Adrenal gland (tissue), 12 donors: ENCODE measurements around the gene DUS1L. TPM values are rescaled to one million over a fixed set of nuclear protein-coding genes. Genes with fewer than 3 reads are reported as not detected.

Experiments
- DNase-seq, 7 donors: peaks; one replicate each; pipeline ENCODE4 v3.0.0-alpha.2; 2019 to 2020
- H3K27ac ChIP-seq, 5 donors: fragments of 200-600 bp; sonication (generic) in 4 of 5; 1 replicate in 3 of 5; 2 replicates in 2 of 5; pipeline versions ENCODE4 v1.5.1 to v1.8.0; 2016 to 2020; ENCODE audit warnings: mild to moderate bottlenecking in 1 of 5
- H3K27me3 ChIP-seq: fragments of 200-600 bp; 2 replicates; pipeline ENCODE4 v1.8.0; 2021
- H3K36me3 ChIP-seq, 2 donors: fragments of 200-600 bp; replicated peaks in 1 of 2; 1 replicate in 1 of 2; 2 replicates in 1 of 2; pipeline versions ENCODE4 v1.5.1 to v1.8.0; 2018 to 2022
- H3K4me1 ChIP-seq, 2 donors: fragments of 200-600 bp; replicated peaks in 1 of 2; 1 replicate in 1 of 2; 2 replicates in 1 of 2; pipeline versions ENCODE4 v1.5.1 to v1.8.0; 2018 to 2021
- H3K4me3 ChIP-seq, 4 donors: fragments of 200-600 bp; sonication (generic) in 3 of 4; one replicate each; pipeline ENCODE4 v1.5.1; 2016 to 2018
- H3K9me3 ChIP-seq, 3 donors: fragments of 200-600 bp; sonication (generic) in 1 of 3; replicated peaks in 1 of 3; 1 replicate in 2 of 3; 2 replicates in 1 of 3; pipeline versions ENCODE4 v1.5.1 to v1.8.0; 2016 to 2021
- CTCF ChIP-seq, 6 experiments: fragments of 450-650 bp in 4 of 6; fragments of 200-600 bp in 2 of 6; sonication (generic) in 1 of 6; IDR thresholded peaks; 1 replicate in 5 of 6; 2 replicates in 1 of 6; pipeline versions ENCODE4 v1.5.1 to v1.8.0; 2016 to 2021; ENCODE audit warnings: antibody characterized with exemption in 6 of 6, mild to moderate bottlenecking in 2 of 6, moderate library complexity in 1 of 6
- POLR2A ChIP-seq, 2 donors: fragments of 450-650 bp; IDR thresholded peaks; one replicate each; pipeline ENCODE4 v1.6.1; 2017; ENCODE audit warnings: antibody characterized with exemption in 2 of 2, mild to moderate bottlenecking in 2 of 2, moderate library complexity in 1 of 2
- WGBS, 4 donors: extraction: QIAGEN DNeasy Blood & Tissue Kit in 2 of 4; methylation state at CpG; one replicate each; pipeline versions ENCODE4 v1.1.5 to v1.1.7; 2013 to 2017; 5-methylcytosine and 5-hydroxymethylcytosine counted together
- intact Hi-C, 2 donors: fragments of 100-400 bp; cut with DNase I; formaldehyde crosslinking; loops; one replicate each; pipeline versions ENCODE4 v1.14.1 to v1.15.0; 2022 to 2023
- polyA plus RNA-seq, 3 donors: library from polyadenylated mRNA; stranded (reverse); fragments of 200-250 nt in 2 of 3; fragments of 350-450 nt in 1 of 3; fragmentation: Illumina TruSeq in 1 of 3; extraction: RNeasy Lipid Tissue Mini Kit (QIAGEN cat#74804) in 1 of 3; gene quantifications; one replicate each; pipeline ENCODE4 v1.2.3, GENCODE V29; 2013 to 2014
- total RNA-seq, 9 donors: library from RNA; depleted of rRNA in 4 of 9; stranded (reverse); fragments of >200 nt in 4 of 9; fragments of 120-200 nt in 1 of 9; fragmentation: NEBNext Ultra II Directional in 1 of 9; extraction: Animal tissue kit (Norgen Biotek cat#: 25700) in 1 of 9; gene quantifications; one replicate each; pipeline versions ENCODE4 v1.1.0 to v1.2.4, GENCODE V29; 2013 to 2023
- donor health status: healthy with polysubstance abuse.
- donor health status: Bipolar disorder and iron deficiency.
- donor health status: DM: yes; HTN: yes; CAD: no.
- donor health status: DM: no; HTN: no; CAD: no.
- donor health status: DM: no; HTN: no; CAD: no.
- donor health status: DM: yes; HTN: yes; CAD: no.

DUS1L gene
- total and polyA plus RNA-seq, 12 donors = 38.5 to 397 (median 75.7) TPM

GRCh38 chr17:82089723-82090548 is 24.3 kb upstream of the DUS1L start:
- Histone ChIP-seq H3K36me3 (peaks cover 0 to 99% of the 10 kb centered on the region in 2 donors), H3K9me3 (no peaks in the 10 kb centered on the region), H3K27ac (no peak overlapping the region), H3K4me3 (no peak overlapping the region), H3K27me3 (no peaks in the 10 kb centered on the region), H3K4me1 (no peaks in the 10 kb centered on the region)
- TF ChIP-seq POLR2A (IDR thresholded peaks at IDR 0.05) = no peak
- TF ChIP-seq CTCF (IDR thresholded peaks at IDR 0.05) = no peak
- intact Hi-C loops = no loop called here
- no peak for DNase-seq
- WGBS, 4 donors = 88 to 92% (median 91%) methylated on average over 6 to 29 of the region's 29 CpGs; no CpG with 5 or more reads in 1 of the 4 donors

DNA sequence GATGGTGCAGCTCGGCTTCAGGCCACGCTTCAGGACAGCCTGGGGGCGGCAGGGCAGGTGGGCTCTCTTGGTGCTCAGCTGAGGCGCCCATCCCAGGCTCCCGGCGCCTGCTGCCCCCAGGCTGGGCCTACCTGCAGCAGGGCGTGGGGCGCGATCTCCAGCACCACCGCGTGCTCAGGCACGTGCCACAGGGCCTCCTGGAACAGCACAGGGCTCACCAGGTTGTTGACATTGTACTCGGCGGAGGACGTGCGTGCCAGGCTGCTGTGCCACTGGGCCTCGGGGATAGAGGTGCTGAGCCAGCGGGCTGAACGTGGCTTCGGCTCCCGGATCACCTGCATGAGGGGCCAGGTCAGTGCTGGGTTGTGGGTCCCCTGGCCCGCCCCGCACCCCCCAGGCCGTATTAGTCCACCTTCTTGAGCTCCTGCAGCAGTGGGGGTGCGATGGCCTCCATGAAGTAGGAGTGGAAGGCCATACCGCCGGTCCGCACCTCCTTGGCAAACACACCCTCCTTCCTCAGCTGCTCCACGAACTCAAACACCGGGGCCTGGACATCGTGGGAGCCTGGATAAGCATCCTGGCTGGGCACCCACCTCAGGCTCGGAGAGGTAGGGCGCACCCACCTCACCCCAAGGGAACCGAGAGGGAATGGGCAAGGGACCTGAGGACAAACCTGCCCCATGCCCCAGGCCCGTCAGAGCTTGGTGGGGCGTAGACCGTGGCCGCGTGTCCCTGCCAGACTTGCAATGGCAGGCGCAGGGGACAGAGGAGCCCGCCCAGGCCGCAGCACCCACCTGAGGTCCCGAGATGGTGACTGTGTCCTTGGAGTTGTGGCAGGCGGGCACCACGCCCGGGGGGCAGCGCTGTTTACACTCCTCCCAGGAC is 23.5 kb upstream of the DUS1L start:
- Histone ChIP-seq H3K4me3 (no peak overlapping the region), H3K36me3 (peaks cover 0 to 100% of the 10 kb centered on the region in 2 donors), H3K4me1 (no peaks in the 10 kb centered on the region), H3K27me3 (no peaks in the 10 kb centered on the region), H3K27ac (no peak overlapping the region), H3K9me3 (no peaks in the 10 kb centered on the region)
- WGBS, 4 donors = 91 to 94% (median 93%) methylated on average over 9 to 47 of the region's 47 CpGs
- TF ChIP-seq POLR2A (IDR thresholded peaks at IDR 0.05) (no peak), CTCF (IDR thresholded peaks at IDR 0.05) (no peak)
- intact Hi-C loops = no loop called here
- no peak for DNase-seq

DNA sequence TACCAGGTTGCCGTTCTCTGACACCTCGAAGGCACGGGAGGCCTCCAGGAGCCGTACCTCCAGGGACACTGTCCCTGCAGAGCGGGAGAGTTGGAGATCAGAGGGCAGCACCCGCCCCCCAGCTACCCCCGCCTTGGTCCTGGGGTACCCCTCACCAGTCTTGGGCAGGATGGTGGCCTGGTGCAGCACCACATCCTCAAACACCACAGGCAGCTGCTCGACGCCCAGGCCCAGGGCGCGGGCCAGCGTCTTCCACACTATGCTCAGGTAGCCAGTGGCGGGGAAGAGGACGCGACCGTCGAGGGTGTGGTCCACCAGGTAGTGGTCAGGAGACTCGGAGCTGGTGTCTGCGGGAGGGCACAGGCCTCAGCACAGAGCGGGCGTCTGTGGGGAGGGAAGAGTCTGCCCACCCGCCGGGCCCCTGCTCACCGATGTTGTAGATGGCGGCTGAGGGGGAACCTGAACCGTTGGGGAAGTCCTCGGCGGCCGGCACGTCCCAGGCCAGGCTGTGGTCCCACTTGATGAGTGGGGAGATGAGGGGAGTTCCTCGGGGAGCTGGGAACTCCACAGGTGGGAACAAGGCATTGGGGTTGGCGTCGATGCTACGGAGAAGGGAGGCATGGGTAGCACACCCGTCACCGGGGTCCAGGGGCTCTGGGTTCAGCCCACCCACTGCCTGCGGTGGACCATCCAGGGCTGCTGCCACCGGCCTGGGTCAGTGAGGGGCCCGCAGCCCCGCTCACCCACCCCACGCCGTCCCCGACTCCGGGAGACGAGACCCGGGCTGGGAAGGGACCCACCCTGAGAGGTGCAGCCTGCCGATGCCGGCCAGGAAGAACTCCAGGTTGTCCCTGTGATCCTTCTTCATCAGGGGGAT is 22.6 kb upstream of the DUS1L start:
- Histone ChIP-seq H3K27me3 (no peaks in the 10 kb centered on the region), H3K4me3 (no peak overlapping the region), H3K27ac (no peak overlapping the region), H3K9me3 (no peaks in the 10 kb centered on the region), H3K4me1 (no peaks in the 10 kb centered on the region), H3K36me3 (peaks cover 0 to 100% of the 10 kb centered on the region in 2 donors)
- 94 to 97% (median 95%) methylated on average over 23 to 48 of the region's 48 CpGs for WGBS, 4 donors
- TF ChIP-seq POLR2A (IDR thresholded peaks at IDR 0.05) (no peak), CTCF (IDR thresholded peaks at IDR 0.05) (no peak)
- no peak for DNase-seq
- intact Hi-C loops = no loop called here
